Posterior cingulate gyrus (tissue), 11 donors: ENCODE data around the gene CHD6.

Source experiments
- DNase-seq, 10 donors: peaks; one replicate each; pipeline versions ENCODE4 v3.0.0 to v3.0.0-alpha.2; 2020 to 2021; ENCODE audit warnings: mixed read lengths in 3 of 10
- intact Hi-C: fragments of 100-400 bp; cut with DNase I; formaldehyde crosslinking; loops from one replicate; pipeline ENCODE4 v1.15.1; 2023

CHD6 gene

DNA sequence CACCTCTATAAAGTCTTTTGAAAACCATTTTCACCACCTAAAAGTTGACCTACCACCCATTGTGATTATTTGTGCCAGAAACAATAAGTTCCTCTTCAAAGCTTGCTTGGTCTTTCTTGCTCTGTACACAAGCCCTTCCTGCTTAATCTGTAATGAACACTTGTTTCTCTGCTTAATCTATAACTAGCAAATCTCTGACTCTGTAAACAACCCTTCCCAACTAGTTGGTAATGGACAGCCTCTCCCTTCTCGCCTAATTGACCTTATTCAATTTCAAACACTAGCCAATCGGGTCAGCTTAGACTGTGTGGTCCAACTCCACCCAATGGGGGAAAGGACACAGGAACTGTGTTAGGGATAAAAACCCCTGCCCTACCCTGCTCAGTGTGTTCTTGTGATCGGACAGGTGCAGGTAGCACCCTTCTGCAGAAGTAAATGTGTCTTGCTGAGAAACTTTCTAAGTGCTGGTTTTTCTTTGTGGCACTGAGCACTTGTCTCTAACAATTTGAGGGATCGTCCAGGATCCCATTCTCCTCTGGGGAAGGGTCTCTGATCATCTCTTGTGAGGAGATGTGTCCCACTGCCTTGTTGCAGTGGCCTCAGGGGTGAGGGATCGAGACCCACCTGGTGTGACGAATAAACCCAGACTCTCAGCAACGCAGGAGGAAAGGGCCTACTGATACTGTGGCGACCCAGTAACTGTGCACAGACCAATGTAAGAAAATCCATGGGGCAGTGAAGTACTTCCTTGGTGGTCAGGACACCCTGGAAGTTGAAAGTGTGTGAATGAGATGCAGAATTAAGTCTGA is 23.5 kb downstream of the CHD6 start:
- no peak for DNase-seq
- intact Hi-C loops = no loop called here

DNA sequence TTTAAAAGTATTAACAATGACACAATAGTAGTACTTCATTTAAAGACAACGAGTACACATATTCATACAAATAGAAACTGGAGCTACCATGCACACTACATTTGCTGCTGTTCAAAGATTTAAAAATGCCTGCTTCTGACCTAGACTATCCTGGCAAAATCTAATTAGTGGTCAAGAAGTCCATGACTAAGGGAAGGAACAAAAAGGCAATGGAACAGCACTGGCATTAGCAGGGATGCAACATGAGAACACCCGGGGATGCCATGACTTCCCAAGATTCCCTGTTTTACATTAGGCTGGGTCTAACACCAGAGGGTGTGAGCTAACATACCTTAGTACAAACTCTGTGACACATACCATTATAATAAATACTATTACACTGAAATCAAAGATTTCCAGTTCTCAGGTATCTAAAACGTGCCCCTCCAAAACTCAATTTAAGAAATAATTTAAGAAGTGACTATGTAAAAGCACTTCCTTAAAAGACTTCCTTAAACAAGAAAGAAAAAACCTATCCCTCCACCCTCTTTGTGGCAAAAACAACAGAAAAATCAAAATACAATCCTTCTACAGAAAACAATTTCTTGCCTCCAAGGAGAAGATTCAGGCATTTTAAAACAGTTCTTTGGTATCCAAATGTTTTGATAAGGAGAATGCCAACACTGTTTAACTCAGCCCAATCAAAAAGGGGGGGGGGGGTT is 25.5 kb downstream of the CHD6 start:
- DNase-seq = no peak
- intact Hi-C loops = no loop called here

DNA sequence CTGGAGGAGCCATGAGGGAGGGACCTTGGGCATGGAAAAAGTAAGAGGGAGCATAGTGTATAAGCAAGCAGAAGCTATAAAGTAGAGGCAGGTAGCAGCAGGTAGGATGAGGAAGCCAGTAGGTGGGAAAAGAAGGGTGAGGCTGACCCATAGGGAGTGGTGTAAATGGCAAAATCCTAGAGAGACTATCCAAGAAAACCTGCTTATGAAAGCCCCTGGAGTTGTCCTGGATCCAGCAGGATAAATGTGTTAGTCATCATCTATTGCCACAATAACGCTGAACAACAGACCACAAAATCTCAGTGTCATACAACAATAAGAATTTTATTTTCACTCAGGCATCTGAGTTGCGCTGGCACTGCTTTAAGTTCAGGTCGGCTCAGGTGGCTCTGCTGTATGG is 30.2 kb downstream of the CHD6 start:
- intact Hi-C loops = no loop called here
- DNase-seq = no peak

DNA sequence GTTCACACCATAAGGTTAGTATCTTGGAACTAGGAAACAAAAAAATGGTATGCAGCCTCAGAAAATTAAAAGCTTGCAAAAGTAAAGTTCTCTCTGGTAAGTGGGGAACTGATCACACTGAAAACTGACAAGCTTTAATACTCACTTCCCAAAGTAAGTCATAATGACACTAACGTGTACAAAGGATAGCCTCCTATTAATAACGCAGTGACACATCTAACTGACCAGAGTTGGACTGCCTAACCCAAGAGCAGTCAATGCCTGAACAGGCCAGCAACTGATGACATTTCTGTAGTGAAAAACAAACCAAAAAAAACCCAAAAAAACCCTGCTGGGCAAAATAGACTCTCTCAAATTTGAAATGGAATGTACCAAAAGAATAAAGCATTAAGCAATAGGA is 30.7 kb downstream of the CHD6 start:
- intact Hi-C loops = no loop called here

DNA sequence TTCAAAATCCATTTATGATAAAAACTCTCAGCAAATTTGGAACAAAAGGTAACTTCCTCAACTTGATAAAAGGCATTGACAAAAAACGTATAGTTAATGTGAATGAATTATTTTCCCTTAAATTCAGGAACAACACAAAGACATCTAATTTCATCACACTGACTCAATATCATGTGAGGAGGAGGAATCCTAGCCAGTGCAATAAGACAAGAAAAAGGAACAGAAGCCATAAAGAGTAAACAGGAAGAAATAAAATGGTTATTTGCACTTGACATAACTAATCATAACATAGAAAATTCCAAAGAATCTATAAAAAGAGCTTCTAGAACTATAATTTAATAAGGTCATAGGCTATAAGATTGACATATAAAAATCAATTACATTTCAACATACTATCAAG is 31.4 kb downstream of the CHD6 start:
- no peak for DNase-seq
- intact Hi-C loops = no loop called here

More for the DNA sequence above, 30.7 kb downstream of the CHD6 start:
- DNase-seq = no peak

DNA sequence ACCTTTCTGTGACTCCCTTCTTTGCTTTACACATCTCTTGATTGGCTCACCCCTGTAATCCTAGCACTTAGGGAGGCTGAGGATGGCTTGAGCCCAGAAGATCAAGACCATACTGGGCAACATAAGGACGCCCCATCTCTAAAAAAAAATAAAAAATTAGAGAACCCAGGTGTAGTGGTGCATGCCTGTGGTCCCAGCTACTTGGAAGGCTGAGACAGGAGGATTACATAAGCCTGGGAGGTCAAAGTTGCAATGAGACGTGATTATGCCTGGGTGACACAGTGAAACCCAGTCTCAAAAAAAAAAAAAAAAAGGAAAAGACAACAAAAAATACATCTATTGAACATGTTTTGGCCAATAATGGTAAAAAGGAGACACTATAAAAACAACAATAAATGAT is 37.8 kb downstream of the CHD6 start:
- DNase-seq = no peak
- intact Hi-C loops = no loop called here

DNA sequence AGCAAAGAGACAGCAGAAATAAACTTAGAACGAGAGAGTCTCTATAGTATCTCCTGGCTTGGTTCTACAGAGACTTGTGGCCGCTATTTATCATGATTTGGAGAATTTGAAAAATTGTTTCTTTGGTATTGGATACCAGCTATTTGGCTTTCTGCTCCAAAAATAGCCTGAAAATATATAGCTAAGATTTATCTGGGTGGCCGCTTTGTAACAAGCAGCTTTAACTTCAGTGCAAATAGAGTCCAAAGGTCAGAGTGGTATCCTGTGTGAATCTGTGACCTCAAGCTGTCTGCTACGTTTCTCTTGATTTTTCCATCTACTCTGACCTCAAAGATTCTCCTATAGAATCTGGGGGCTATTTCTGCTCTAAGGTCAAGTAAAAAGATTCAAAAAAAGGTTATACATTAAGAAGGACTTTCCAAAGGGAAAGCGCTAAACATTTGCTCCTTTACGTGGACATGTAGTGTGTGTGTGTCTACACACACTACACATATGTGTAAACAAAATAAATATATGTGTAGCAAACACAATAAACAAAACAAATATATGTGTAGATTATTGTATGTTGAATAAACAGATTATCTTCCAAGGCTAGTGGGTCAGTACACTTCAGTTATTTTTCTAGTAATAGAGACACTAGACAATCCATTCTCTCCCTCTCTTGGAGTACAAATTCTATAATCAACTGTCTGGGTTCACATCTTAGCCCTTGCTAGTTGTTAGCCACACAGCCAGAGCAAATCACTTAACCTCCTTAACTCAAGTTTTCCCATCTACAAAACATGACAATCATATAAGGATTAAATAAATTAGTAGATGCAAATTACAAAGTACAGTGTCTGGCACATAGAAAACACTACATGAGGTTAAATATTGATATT is 40.8 kb downstream of the CHD6 start:
- intact Hi-C loops = no loop called here

DNA sequence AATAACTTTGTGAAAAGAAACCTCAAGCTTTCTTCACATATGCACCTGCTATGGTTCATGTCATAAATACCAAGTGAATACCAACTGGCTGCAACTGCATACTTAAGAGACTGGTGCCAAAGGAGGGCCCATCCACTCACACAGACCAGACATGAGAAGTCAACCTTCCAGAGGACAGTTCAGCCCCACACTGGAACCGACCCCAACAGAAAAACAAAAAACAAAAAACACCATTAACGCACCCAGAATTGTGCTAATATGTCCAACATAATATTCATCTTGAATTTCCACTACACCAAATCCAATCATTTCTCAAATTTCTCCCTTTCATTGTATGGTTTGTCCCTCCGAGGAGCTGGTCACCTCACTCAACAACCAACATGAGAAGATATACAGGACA is 42.8 kb downstream of the CHD6 start:
- DNase-seq = no peak

More for the DNA sequence above, 40.8 kb downstream of the CHD6 start:
- no peak for DNase-seq

DNA sequence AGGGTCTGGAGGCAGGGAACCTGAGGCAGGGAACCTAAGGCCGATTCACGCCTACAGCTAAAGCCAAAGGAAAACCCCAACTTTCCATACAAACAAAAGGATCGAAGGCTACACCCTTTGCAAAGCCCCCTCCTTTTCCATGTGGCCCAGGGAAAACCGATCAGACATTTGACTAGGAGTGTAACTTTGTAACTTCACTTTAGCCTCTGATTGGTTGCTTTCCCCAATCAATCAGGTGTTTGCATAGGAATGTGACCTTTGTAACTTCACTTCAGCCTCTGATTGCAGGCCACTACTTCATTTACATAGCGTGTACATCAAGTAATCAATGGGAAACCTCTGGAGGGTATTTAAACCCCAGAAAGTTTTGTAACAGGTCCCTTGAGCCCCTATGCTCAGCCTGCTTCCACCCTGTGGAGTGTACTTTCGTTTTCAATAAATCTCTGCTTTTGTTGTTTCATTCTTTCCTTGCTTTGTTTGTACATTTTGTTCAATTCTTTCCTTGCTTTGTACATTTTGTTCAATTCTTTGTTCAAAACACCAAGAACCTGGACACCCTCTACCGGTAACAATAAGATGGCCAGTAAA is 43.3 kb downstream of the CHD6 start:
- intact Hi-C loops = no loop called here

More for the DNA sequence above, 42.8 kb downstream of the CHD6 start:
- intact Hi-C loops = no loop called here

DNA sequence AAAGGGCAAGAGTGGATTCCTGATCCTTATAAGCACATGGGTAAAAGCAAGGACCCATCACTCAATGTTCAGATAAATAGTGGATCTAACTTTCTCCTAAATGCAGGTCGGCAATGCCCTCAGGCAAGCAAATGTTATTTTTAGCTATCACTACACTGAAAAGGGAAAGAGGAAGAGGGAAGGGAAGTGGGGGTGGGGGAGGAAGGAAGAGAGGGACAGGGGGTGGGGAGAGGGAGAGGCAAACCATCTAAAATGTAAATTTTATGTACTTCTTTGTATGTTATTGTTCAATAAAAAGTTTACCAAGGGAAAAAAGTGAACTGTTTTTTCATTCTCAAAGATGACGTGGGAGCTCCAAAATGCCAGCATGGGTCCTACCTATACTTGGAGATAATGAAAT is 44.2 kb downstream of the CHD6 start:
- DNase-seq = no peak

More for the DNA sequence above, 43.3 kb downstream of the CHD6 start:
- no peak for DNase-seq

DNA sequence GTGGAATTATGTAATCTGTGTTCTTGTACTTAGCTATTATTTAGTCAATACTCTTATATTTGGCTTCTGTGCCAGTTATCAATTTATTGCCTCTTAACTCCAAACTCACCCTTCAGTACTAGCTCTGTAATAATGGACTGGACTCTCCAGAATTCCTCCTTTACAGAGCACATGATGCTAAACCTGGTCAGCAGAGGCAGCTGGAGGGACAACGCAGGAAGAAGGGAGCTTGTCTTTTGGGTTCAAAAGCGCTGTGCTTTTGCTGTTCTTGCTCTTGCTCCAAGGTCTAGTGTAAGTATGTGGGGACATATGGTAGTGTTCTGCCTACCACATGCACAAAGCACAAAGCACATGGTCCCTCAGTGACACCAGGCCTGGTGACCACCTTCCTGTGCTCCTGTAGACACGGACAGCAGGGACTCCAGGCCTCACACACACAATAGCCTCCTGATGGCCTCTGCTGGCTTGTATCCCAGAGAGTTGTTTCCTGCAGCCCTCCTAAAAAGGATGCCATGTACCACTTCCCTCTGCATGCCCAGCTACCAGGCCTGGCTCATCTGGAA is 46.1 kb downstream of the CHD6 start:
- intact Hi-C loops = no loop called here
- DNase-seq = no peak

More for the DNA sequence above, 44.2 kb downstream of the CHD6 start:
- intact Hi-C loops = no loop called here

DNA sequence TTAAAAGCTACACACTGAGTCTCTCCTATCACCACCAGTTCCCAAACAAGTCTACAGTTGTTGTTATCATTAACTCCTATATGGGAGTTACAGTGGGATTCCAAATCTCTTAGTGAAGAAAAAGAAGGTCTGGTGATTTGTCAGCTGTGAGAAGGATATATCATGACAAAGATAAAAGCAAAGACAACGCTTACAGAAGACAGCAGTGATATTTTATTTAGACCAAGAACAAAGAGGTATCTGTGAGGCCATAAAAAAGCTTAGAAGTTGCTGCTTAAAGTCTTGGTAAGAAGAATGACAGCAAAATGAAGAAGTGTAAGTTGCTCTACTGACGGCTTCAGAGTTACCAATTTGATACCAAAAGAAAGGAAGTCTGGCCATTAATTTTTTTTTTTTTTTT is 47.2 kb downstream of the CHD6 start:
- intact Hi-C loops = no loop called here
- no peak for DNase-seq

DNA sequence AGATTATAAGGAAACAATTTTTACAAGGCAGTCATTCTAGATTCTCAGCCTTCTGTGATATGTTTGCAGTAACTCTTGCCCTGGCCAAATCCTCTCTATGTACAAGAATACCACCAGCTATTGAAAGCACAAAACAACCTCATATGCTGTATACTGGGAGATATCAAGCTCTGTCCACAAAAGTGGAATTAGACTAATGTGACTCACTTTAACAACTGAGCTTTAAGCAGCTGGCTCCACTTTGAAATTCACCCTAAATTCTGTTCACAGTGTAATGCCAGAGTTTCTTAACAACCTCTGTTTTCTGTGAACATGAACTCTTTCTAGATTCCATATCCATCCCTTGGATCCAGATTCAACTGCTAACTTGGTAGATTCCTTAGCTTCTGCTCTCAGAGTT is 47.6 kb downstream of the CHD6 start:
- intact Hi-C loops = no loop called here
- no peak for DNase-seq

DNA sequence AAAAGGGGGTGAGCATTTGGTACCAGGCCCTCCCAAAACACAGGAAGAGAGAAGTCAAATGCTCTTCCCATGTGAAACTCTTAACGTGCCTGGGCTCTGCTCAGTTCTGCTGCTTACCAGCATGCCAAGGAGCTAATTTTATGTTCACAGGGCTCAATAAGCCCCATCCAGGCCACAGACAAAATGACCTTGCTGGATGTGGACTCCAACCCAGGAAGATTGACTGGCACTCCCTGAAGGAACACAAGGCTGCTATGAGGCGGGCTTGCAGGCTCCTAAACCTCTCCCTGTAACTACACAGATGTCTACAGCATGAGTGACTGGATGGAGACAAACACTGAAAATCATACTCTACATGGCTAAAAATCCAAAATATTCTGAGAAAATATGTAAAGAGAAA is 50.6 kb downstream of the CHD6 start:
- intact Hi-C loops = no loop called here
- DNase-seq = no peak

DNA sequence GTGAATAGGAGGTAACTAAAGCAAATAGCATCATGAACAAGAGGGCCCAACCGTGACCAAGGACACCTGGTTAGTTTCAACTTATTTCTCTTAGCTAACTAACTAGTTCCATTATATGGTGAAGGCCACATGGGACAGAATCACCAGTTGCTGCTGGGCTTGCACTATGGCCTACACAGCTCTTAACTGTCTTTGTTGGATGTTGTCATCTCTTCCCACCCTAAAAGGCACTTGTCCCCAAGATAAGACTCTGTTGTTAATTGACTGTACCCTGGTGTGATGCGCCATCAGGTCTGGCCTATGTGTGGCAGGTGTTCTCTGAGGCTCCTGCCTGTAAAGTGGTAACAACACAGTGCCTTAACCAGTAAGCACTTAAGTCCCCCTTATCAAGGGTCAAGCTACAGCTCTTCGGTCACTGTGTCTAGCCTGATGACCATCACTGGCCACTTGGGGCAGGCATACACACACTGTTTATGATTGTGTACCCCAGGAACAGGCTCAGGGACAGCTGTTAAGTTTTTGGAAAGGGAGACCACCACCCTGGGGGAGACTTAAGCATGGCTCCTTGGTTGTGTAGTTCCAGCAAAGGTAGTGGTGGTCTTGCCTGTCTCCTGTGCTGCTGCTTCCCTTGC is 51.2 kb downstream of the CHD6 start:
- intact Hi-C loops = no loop called here
- no peak for DNase-seq

DNA sequence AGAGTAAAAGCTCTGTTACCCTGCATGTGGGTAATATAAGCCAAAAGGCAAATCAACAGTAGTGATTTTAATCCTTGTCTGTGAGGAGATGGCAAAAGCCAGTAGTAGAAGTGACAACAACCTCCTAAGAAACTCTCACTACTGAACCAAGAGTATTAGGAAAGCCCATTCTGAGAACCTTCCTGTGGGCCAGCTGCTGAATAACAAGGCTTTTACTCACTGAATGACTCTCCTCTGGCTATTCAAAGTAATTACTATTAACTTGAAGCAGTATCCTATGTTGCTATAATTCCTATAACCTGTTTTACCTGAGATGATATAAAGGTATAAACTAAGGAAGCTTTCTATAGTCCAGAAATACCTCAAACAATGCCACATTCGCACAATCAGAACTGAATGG is 55.1 kb downstream of the CHD6 start:
- no peak for DNase-seq
- intact Hi-C loops = no loop called here

DNA sequence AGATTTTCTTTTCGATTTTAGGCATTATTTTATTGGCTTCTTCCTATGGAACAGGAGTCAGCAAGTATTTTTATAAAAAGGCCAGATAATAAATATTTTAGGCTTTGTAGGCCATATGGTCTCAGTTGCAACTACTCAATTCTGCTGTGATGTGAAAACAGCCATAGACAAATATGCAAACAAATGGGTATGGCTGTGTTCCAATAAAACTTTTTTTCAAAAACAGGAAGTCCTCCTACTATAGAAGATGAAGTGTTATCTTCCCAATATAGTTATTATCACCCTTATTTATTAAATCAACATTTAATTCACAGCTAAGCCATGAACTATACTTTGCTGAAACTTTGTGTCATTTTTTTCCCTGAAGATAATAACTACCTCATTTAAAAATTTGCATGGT is 57.2 kb downstream of the CHD6 start:
- no peak for DNase-seq
- intact Hi-C loops = no loop called here

DNA sequence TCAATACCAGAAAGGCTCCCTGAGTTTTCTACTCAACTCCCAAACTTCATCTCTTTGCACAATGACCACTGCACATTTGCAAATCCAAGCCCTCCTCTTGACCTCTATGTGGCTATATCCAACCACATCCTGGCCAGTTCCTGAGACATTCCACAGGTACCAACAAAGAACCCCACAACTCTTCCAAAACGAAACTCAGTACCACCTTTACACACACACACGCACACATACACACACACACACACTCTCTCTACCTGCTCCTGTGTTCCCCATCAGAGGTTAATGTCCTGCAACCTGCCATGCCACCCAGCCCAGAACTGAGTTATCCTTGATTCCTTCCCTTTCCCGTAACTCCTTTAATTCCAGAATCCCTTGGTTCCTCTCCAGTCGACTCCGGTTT is 58.5 kb downstream of the CHD6 start:
- intact Hi-C loops = no loop called here
- DNase-seq = no peak

DNA sequence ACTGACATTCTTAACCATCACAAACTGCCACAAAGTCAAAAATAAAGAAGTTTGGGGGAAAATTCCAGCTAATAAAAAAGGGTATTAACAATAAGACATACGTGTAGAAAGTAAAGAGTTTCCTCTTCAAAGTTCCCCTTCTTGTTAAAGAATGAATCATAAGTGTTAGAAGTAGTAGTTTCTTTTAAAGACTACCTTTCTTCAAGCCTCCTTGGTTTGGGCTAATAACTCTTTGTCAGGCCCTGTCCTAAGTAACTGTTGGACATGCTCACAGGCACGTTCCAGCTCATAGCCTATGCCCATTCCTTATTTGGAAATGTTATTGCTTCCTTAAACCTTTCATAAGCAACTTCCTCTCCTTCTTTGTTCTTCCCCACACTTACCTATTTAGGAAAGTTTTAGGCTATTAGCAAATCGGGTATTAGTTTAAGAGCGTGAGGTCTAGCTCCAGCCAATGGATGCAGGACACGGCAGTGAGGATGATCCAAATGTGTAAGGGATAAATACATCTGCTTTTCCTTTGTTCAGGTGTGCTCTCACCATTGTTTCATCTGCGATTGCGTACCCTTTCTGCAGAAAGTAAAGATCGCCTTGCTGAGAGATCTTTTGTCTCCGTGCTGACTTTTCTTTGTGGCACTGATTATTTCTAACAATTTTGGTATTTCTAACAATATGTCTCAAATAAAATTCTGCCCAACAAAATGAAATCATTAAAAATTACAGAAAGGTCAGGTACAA is 64.9 kb downstream of the CHD6 start:
- intact Hi-C loops = no loop called here
- DNase-seq = no peak
